ENCODE measurements around the gene FAM222B.
A peak's percentile ranks its signal among the peaks of the same experiment; 100 is the strongest.

The FAM222B gene

DNA sequence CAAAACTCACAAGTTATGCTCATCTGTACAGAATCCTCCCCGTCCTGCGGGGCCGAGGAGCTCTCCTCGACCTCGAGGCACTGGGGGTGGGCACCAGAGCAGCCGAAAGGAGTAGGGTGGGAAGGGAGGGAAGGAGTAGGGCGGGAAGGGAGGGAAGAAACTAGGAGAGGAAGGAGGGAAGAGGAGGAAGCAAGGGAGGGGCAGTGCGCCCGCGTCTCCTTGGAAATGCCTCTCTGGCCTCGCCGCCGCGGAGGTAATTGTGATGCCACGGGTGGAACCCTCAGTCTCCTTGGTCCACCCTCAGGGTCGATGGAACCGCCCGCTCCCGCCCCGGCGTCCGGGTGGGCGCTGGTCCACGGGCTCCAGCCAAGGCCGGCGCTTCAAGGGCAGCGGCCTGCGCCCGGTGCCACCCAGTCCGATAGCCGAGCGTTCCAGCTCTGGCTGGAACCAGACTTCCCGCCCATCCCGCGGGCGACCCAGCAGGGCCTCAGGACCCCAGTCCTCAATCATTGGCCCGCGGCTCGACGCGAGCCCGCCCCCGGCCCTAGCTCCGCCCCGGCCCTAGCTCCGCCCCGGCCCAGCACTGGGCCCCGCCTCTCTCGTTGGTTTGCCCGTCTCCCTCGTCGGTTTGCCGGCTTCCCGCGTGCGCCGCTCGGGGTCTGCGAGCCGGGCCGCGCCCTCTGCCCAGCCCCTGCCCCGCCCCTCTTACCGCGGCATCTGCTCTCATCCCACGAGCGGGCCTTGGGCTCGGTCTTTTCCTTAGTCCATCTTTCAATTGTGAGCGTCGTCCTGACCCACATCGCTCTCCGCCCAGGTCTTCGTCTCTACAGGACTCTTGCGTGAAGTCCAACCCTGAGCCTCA lies 131.5 kb downstream of the FAM222B start:
- peak; percentile 98 for DNase-seq

DNA sequence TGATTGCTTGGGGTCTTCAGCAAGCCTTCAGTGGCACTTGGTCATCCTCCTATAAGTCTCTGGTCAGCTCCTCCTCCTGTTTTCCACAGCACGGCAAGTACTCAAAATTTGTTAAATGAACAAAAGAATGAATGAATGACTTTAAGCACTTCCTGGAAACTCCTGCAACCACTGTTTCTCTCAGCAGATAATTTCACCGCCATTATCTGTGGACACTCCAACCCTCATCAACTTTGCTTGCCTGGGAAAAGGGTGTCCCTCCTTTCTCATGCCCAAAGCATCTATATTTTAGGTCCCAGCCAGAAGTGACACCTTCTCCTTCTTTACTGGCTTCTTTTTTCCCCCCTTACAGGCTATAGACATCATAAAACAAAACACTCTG lies 135.3 kb downstream of the FAM222B start:
- DNase-seq, result no peak

DNA sequence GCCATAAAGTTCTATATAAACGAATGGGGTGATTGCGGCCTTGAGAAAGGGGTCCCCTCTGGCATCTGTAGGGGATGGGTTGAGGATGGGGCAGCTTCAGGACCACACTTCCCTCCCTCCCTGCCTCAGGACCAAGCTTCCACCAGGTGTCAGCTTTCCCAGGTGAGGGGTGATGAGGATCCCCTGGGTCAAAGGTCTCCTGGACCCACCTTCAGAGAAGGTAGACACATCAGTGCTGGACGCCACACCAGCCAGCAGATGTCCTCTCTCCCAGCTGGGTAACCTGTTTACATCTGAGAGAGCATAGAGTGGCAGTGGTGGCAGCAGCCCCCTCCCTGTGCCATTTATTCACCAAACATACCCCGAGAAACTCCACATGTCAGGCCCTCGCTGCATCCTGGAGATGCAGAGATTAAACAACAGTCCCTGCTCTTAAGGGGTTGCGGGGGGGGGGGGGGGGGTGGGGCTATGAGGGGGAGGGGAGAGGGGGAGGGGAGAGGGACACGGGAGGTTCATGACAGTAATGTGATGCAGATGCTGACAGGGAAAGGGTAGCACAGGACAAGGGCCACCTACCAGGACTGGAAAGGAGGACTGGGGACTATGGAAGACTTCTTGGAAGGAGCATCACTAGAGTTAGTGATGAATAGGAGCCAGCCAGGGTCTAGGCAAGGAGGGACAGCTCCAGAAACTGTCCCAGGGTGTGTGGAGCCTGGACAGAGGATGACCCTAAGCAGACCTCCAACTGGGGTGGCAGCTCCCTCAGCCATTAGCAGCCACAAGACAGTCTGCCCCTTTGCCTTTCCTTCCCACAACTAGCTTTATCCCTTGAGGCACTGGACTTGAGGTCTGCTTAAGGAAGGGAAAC lies 135.9 kb downstream of the FAM222B start:
- DNase-seq, result no peak

Measured in retina (tissue), 1 donor.